T-helper 2 cell treated with Interferon-gamma antibody and Interleukin-4, amounts not matched to agents 5 μg/mL and 100 μg/mL, for 36 hours (primary cell): ENCODE measurements around the gene FFAR2.
"Not testable (repeated sequence)": the region's sequence is repeated elsewhere in the genome, so short reads cannot be mapped to it uniquely, and the experiment has no call there.

Experiments
- DNase-seq: peaks from one replicate; pipeline ENCODE4 v3.0.0; 2021; ENCODE audit warnings: low spot score
- H3K27ac Mint-ChIP-seq: one replicate; pipeline ENCODE4 v1.8.0; 2021; ENCODE audit warnings: mild to moderate bottlenecking, mixed read lengths
- H3K27me3 Mint-ChIP-seq: one replicate; pipeline ENCODE4 v1.8.0; 2021; ENCODE audit warnings: low read depth, mixed read lengths
- H3K36me3 Mint-ChIP-seq: one replicate; pipeline ENCODE4 v1.8.0; 2021; ENCODE audit warnings: low read depth, mixed read lengths
- H3K4me1 Mint-ChIP-seq: one replicate; pipeline ENCODE4 v1.8.0; 2021; ENCODE audit warnings: low read depth, mixed read lengths
- H3K4me3 Mint-ChIP-seq: one replicate; pipeline ENCODE4 v1.8.0; 2022; ENCODE audit warnings: mild to moderate bottlenecking, moderate library complexity, mixed read lengths
- H3K9me3 Mint-ChIP-seq: one replicate; pipeline ENCODE4 v1.8.0; 2021; ENCODE audit warnings: mixed read lengths

The FFAR2 gene

DNA sequence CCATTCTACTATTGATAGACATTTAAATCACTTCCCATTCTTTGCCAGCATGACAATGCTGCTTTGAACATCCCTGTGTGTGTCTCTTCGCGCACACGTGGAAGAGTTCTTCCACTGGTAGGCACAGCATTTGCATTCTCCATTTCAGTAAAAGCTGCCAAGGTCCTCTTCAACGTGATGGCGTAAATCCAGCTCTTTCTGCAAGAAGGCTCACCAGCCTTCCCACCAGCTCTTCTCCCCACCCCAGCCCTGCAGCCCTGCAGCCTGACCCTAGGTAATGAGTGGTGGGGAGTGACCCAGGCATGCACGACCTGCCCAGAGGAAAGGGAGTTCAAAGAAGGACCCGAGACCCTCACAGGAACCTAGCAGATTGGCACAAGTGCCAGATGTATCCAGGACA lies 31.7 kb upstream of the FFAR2 start:
- Mint-ChIP-seq H3K9me3 (no peaks in the 10 kb centered on the region), H3K4me1 (no peaks in the 10 kb centered on the region), H3K36me3 (no peaks in the 10 kb centered on the region)

DNA sequence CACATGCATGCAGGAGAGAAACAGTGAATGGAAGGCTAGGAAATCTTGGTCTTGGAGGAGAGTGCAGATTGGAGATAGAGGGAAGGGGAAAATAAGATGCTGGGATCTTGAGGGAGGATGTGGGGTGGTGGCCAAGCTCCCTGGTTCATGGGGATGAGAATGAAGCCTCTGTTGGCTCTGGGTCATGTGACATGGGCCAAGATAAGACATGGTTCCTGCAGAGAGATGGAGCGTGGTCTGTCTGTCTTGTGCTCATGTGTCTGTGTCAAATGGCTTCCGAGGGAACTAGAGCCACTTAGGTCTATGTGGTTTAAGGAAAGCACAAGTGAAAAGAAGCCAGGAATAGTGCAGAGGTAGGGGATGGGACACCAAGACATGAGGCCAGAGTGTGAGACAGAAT lies 30.8 kb upstream of the FFAR2 start:
- Mint-ChIP-seq H3K27me3 (peaks cover 38% of the 10 kb centered on the region), H3K36me3 (no peaks in the 10 kb centered on the region), H3K27ac (no peak overlapping the region), H3K4me1 (no peaks in the 10 kb centered on the region), H3K9me3 (no peaks in the 10 kb centered on the region), H3K4me3 (no peak overlapping the region)
- no peak for DNase-seq

More for the DNA sequence above, 31.7 kb upstream of the FFAR2 start:
- no peak for DNase-seq
- H3K27me3 Mint-ChIP-seq = peaks cover 41% of the 10 kb centered on the region
- no peak overlapping the region for H3K4me3 Mint-ChIP-seq
- no peak overlapping the region for H3K27ac Mint-ChIP-seq

DNA sequence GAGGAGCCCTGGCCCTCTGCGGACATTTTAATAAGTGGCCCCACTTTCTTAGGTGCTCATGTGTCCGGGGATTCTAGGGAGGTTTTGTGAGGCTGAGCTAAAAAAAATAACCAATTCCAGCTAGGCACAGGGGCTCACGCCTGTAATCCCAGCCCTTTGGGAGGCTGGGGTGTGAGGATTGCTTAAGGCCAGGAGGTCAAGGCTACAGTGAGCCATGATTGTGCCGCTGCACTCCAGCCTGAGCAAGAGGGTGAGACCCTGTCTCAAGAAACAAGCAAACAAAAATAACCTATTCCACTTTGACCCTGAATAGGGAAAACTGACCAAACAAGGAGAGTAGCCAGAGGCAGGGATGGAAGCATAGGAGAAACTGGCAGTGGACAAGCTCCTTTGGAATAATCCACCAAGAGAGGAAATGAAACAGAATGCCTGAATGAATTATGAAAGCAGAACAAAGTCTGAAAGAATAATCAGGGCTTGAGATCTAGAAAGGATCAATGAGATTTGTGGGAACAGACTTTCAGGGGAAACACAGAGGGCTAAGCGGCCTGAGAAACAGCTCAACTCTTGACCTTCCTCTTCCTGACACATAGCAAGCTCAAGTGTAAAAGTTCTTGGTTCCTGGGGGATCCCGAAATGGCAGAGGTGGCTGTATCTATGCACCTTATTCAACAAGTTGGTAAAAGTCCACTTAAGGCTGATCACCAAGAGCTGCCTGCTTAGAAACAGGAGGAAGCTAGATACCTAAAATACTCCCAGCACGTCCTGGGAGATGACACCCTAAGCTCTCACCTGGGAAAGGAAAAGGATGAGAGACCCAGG lies 30.1 kb upstream of the FFAR2 start:
- no peak for DNase-seq
- Mint-ChIP-seq H3K9me3 (no peaks in the 10 kb centered on the region), H3K27me3 (peaks cover 35% of the 10 kb centered on the region), H3K4me3 (no peak overlapping the region), H3K27ac (no peak overlapping the region), H3K36me3 (no peaks in the 10 kb centered on the region), H3K4me1 (no peaks in the 10 kb centered on the region)

DNA sequence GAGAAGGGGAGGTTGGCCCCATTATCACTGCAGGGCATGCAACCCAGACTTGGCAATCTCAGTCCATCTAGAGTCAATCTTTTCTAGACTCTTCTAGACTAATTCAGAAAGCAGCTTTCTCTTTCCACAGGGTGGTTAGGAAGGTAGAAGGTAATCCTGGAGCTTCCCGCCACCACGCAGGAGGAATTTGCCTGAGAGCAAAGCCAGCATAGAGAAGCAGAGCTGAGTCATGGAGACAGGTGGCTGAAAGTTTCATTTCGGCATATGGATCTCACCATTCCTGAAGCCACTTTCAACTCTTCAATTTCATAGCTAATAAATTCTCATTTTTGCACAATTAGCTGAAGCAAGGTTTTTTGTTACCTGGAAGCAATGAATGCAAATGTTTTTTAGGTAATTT lies 29.0 kb upstream of the FFAR2 start:
- Mint-ChIP-seq H3K9me3 (no peaks in the 10 kb centered on the region), H3K27me3 (peaks cover 32% of the 10 kb centered on the region), H3K36me3 (no peaks in the 10 kb centered on the region), H3K4me3 (no peak overlapping the region), H3K27ac (no peak overlapping the region), H3K4me1 (no peaks in the 10 kb centered on the region)
- DNase-seq = no peak

DNA sequence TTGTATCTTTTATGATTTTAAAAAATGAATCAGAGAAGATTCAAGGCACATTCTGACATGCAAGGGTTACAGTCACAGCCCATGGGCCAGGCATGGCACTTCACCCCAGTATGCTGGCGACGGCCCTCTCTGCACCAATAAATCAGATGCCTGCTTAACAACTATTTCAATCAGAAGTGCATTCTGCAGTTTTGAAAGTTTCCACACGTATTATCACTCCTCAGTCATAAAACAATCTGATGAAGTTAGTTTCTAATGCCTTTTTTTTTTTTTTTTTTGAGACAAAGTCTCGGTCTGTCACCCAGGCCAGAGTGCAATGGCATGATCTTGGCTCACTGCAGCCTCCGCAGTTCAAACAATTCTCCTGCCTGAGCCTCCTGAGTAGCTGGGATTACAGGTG lies 28.3 kb upstream of the FFAR2 start:
- DNase-seq = no peak
- Mint-ChIP-seq H3K4me1 (no peaks in the 10 kb centered on the region), H3K4me3 (no peak overlapping the region), H3K27ac (no peak overlapping the region), H3K36me3 (no peaks in the 10 kb centered on the region), H3K27me3 (peaks cover 32% of the 10 kb centered on the region), H3K9me3 (no peaks in the 10 kb centered on the region)

DNA sequence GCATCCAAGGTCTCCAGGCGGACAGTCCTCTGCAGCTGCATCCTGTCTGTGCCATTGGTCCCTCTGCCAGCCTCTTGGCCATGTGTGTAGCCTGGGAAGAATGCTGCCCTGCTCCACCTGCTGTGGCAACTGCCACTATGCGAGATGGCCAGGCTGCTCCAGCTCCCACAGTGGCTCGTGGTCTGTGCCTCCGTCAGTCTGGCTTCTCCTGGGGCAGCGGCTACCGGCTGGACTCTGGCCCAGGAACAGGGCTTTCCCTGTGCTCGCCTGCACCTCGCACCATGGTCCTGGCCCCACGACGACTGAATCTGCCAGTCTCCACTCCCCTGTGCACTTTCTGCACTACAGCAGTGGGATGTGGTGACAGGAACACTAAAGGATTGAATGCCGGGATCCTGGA lies 26.7 kb upstream of the FFAR2 start:
- no peak overlapping the region for H3K4me3 Mint-ChIP-seq
- H3K4me1 Mint-ChIP-seq = no peaks in the 10 kb centered on the region
- H3K27ac Mint-ChIP-seq = no peak overlapping the region
- H3K9me3 Mint-ChIP-seq = no peaks in the 10 kb centered on the region
- peaks cover 21% of the 10 kb centered on the region for H3K27me3 Mint-ChIP-seq
- H3K36me3 Mint-ChIP-seq = no peaks in the 10 kb centered on the region
- DNase-seq = no peak

DNA sequence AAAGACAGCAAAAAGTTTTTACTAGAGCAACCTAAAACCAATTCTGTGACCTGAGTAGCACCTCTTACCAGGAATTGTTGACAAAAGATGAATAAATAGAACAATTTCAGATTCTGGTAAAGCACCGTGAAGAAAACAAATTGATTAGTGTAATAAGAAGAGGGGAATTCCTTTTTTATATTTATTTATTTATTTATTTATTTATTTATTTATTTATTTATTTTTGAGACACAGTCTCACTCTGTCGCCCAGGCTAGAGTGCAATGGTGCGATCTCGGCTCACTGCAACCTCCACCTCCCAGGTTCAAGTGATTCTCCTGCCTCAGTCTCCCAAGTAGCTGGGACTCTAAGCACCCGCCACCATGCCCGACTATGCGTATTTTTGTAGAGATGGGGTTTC lies 24.7 kb upstream of the FFAR2 start:
- H3K36me3 Mint-ChIP-seq, H3K4me1 Mint-ChIP-seq, H3K27ac Mint-ChIP-seq, H3K9me3 Mint-ChIP-seq, H3K27me3 Mint-ChIP-seq, H3K4me3 Mint-ChIP-seq, DNase-seq: not testable (repeated sequence)

DNA sequence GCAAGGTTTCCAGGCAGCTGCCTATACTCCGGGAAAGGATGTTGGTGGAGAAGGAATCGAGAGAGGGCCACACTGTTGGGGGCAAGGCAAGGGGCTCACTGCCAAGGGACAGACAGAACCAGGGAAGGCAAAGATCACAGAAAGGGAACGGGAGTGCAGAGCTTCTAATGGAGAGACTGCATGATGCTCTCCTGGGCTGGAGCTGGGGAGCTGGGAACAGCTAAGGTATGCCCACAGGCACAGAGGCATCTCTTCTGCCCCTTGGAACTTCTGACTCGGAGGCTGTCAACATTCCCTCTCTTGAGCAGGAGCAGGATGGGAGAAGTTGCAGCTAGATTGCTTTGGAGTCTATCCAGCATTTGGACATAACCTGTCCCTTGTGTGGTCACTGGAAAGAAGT lies 22.4 kb upstream of the FFAR2 start:
- no peak overlapping the region for H3K4me3 Mint-ChIP-seq
- no peak overlapping the region for H3K27ac Mint-ChIP-seq
- peaks cover 1% of the 10 kb centered on the region for H3K27me3 Mint-ChIP-seq
- no peak for DNase-seq
- H3K9me3 Mint-ChIP-seq = peaks cover 2% of the 10 kb centered on the region
- no peaks in the 10 kb centered on the region for H3K36me3 Mint-ChIP-seq
- peaks cover 2% of the 10 kb centered on the region for H3K4me1 Mint-ChIP-seq

DNA sequence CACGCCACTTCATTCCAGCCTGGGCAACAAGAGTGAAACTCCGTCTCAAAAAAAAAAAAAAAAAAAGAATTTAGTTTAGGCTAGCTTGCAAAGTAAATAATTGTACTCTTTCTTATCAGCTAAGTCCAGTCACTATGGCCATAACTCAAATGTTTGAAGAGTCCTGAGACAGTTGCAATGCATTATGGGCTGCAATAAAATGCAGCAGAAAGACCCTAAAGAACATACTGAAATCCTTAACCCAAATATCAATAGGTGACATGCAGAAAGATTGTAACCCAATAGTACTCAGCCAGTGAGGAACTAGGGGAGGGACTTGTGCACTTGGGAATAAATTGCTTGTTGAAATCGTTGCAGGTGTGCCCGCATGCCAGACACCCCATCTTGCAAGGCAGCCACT lies 20.9 kb upstream of the FFAR2 start:
- Mint-ChIP-seq H3K36me3 (no peaks in the 10 kb centered on the region), H3K27ac (no peak overlapping the region), H3K4me1 (peaks cover 10% of the 10 kb centered on the region), H3K9me3 (peaks cover 14% of the 10 kb centered on the region), H3K27me3 (peaks cover 6% of the 10 kb centered on the region), H3K4me3 (no peak overlapping the region)
- DNase-seq = no peak

DNA sequence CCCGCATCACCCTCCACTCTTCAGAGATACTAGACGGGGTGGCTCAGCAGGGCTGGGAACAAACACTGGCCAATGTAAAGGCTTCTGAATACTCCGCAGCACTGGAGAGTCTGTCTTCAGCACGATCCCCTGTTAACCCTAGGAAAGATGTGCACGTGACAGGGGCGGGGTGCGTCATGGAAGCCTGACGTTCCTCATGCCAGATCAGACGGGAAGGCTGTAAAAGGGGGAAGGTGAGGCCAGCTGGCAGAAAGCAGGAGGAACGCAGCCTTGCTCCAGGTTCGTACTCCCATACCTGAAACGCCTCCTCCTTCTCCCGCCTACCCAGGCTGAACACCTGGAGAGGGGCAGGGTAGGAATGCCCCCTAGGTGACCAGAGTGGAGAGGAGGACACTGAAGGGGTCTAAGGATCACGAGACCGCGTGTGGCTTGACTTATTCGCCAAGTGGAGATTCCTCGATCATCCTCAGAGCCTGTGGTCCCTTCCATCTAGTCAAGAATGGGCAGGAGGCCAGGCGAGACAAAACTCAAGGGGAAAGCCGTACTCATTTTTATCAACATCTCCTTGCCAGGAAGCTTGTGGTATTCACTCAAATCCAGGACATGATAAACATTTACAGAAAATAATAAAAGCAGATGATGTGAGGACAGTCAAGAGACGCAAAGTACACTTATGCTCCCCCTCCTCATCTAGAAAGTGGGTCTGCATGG lies 18.2 kb upstream of the FFAR2 start:
- Mint-ChIP-seq H3K27ac (no peak overlapping the region), H3K36me3 (no peaks in the 10 kb centered on the region), H3K27me3 (peaks cover 16% of the 10 kb centered on the region), H3K9me3 (peaks cover 16% of the 10 kb centered on the region), H3K4me1 (peaks cover 10% of the 10 kb centered on the region), H3K4me3 (no peak overlapping the region)
- DNase-seq = no peak

DNA sequence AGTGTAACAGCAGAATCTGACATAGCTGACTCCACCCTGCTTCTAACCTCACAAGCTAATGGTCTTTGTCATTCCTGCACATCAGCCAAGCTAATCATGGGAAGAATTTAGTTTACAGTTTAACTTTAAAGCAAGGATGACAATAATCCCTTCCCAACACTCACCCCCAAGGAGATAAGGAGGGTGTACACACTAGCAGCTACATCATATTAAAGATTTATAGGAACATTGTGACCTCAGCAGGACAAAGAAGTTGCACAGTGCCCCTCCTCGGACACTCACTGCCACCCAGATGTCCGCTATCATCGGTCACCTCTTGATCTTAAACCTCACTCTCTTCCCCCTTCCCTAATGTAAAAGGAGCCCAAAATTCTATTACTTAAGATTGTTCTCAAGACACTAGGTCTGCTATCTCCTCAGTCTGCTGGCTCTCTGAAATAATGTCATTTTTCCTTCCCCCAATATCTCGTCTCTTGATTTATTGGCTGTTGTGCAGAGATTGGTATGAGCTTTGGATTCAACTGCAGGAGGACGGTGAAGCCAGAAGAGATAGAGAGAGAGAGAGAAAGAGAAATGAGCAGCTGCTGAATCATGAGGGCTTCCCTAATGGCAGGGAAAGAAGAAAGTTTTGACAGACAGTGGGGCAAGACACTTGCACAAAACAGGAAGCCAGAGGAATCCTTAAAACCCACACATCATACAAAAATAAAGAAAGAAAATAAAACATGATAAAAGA lies 17.5 kb upstream of the FFAR2 start:
- no peak for DNase-seq
- H3K4me3 Mint-ChIP-seq = no peak overlapping the region
- no peak overlapping the region for H3K27ac Mint-ChIP-seq
- H3K9me3 Mint-ChIP-seq = peaks cover 16% of the 10 kb centered on the region
- H3K27me3 Mint-ChIP-seq = peaks cover 15% of the 10 kb centered on the region
- peaks cover 10% of the 10 kb centered on the region for H3K4me1 Mint-ChIP-seq
- H3K36me3 Mint-ChIP-seq = no peaks in the 10 kb centered on the region

DNA sequence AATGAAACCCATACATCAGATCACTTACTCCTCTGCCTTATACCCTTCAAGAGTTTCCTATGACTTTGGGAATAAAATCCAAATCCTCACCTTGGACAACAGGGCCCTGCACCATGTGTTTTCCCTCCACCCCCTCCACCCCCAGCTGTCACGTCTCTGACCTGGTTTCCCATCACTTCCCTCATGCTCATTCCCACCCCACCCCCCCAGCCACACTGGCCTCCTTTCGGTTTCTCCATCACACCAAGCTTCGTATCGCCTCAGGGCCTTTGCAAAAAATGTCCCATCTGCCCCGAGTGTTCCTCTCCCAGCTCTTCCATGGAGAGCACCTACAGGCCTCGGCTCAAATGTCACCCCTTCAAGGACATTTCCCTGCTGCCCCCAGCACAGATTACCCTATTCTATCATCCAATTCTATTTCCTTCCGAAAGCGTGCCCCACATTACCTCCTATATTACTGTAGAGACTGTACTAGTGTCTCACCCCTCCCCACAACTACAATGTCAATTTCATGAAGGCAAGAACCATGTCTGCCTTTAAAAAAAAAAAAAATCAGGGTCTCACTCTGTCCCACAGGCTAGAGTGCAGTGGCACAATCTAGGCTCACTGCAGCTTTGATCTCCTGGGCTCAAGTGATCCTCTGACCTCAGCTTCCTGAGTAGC lies 16.8 kb upstream of the FFAR2 start:
- Mint-ChIP-seq H3K27ac (no peak overlapping the region), H3K4me3 (no peak overlapping the region), H3K36me3 (no peaks in the 10 kb centered on the region), H3K9me3 (peaks cover 16% of the 10 kb centered on the region), H3K4me1 (peaks cover 16% of the 10 kb centered on the region), H3K27me3 (peaks cover 15% of the 10 kb centered on the region)
- no peak for DNase-seq

DNA sequence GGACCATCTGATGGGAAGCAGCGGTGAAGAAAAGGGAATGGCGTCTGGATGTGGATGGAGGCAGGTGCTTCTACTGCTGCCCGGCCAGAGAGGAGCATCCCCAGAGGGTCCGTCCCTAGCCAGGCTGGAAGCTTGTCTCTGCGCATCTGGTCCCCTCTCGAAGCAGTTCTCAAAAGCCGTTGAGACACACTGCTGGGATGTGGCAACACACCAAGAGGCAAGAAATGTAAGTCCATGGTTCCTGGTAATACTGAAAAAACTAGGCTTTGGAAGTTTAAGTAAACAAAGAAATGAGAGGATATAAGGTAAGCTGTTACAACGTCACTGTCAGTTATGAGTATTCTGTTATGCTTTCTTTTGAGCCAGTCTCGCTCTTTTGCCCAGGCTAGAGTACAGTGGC lies 15.1 kb upstream of the FFAR2 start:
- peaks cover 15% of the 10 kb centered on the region for H3K27me3 Mint-ChIP-seq
- H3K9me3 Mint-ChIP-seq = peaks cover 16% of the 10 kb centered on the region
- peaks cover 28% of the 10 kb centered on the region for H3K4me1 Mint-ChIP-seq
- H3K27ac Mint-ChIP-seq = no peak overlapping the region
- H3K36me3 Mint-ChIP-seq = no peaks in the 10 kb centered on the region
- no peak for DNase-seq
- no peak overlapping the region for H3K4me3 Mint-ChIP-seq

DNA sequence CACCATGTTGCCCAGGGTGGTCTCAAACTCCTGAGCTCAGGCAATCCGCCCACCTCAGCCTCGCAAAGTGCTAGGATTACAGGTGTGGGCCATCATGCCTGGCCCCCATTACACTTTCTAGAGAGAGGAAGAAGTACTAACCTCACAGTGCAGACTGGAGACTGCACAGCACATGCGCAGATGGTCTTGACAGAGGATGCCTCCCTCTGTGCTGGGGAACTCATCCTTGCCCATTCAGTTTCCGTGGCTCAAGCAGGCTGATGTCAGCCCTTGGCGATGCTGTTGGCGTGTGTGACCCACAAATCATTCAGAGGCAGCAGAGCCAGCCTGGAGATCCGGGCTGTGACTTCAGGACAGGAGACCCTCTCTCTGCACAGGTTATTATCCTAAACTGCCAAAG lies 14.6 kb upstream of the FFAR2 start:
- Mint-ChIP-seq H3K4me1 (peaks cover 29% of the 10 kb centered on the region), H3K27ac (no peak overlapping the region), H3K9me3 (peaks cover 16% of the 10 kb centered on the region), H3K27me3 (peaks cover 15% of the 10 kb centered on the region), H3K4me3 (no peak overlapping the region), H3K36me3 (no peaks in the 10 kb centered on the region)
- no peak for DNase-seq
